Activated CD4-positive, alpha-beta T cell treated with anti-CD3 and anti-CD28 coated beads for 1 hour (primary cell): ENCODE measurements around the gene ANO2.

Experiments
- DNase-seq: peaks from one replicate; pipeline ENCODE4 v3.0.0-alpha.2; 2020

The ANO2 gene

GRCh38 chr12:5768581-5769196 lies 176.4 kb downstream of the ANO2 start:
- DNase-seq = no peak

GRCh38 chr12:5768171-5768570 lies 176.9 kb downstream of the ANO2 start:
- no peak for DNase-seq

DNA sequence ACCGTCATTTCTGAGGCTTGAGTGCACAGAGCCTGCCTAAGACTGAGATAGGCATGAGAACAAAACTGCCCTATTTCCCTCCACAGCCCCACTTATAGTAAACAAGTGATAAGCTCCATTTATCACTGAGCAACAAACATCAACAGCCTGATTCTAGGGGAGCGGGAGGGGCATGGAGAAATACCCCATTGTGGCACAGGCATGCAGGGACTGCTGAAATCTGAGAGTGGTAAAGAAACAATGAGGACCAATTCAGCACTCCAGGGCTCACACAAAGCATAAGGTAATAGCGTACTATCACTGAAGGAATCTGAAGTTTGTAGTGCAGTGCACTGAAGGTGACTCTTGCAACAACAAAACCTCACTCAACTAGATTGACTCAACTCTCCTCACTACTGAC lies 186.7 kb downstream of the ANO2 start:
- no peak for DNase-seq

DNA sequence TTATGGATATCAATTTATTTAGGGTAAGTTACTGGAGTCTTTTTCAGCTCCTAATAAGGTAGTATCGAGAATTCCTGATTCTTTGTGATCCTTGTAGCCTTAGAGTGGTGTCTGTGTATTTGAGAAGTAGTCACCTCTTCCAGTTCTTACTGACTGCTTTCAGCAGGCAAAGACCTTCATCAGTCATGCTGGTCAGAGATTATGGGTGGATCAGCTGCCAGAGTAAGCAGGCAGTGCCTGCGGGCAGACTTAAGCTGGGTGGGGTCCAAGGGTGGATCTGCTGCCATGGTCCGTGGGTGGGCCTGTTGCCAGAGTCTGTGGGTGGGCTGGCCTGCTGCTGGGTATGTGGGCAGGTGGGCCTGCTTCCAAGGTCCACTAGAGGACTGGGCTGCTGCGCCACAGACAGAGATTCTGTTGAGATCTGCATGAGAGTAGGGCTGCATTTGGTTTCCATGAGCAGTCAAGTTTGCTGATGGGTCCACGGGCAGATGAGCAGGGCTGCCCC lies 188.7 kb downstream of the ANO2 start:
- no peak for DNase-seq

GRCh38 chr12:5748027-5748426 lies 197.0 kb downstream of the ANO2 start:
- no peak for DNase-seq

- DNase-seq = no peak
These were observed 198.1 kb downstream of the ANO2 start for GRCh38 chr12:5746917-5747316.

- no peak for DNase-seq
These were observed 198.8 kb downstream of the ANO2 start for GRCh38 chr12:5746036-5746908.

DNA sequence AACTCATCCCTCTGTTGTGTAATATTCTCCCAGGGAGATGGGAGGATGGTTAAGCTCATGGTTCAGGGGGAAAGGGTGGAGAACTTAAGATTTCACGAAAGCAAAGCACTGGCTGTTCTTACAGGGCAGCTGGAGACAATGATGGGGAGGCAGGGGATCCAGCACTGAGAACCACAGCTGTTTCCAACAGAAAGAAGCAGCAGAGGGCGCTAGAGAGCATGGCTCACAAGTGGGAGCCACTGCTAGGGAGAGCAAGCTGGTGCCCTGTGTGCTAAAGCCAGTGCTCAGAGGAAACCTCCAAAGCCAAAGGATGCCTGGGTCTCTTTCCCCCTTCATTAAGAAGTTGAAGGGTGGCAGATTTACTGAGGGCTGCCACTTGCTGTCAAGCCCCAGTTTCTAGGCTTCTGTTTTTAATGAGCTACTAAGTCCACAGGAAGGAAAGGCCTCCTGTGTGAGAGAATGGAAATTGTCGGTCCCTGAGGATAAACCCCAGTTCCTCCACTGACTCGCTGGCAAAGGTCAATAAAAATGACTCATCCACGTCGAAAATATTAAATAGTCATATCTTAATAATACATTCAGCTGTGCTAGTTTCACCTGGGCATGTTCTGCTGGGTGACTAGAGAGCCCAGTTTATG lies 199.7 kb downstream of the ANO2 start:
- no peak for DNase-seq

DNA sequence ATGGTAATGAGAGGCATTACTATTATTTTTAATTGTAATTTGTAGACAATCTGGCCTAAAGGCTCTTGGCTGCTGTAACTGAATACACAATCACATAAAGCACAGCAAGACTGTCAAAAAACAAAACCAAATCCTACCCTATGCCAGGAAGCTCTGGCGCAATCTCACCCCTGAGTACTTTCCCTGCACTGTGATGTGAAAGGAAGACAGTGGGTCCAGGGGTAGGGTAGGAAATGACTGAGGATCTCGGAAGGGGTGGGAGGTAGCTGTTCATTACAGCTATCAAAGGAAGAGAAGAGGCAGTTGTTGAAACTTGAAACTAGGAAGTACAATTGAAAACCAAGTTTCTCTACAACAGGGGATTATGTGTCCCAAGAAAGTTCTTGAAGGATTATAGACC lies 202.8 kb downstream of the ANO2 start:
- DNase-seq = no peak

DNA sequence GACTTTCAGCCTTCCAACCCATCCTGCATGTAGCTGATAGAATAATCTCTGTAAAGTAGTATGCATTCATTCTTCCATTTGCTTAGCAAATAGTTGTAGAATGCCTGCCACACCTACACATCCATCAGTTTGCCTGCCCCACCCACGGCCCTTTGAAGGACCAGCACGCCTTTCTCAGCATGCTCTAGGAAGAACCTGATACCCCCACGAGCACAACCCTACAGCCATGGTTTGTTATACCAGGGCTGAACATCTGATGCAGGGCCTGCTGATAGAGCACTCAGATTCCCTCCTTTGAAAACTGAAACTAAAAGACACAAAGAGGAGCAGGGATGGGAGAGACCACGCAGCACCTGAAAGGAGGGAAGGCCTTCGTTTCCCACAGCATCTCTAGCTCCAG lies 205.1 kb downstream of the ANO2 start:
- no peak for DNase-seq

- DNase-seq = no peak
These were observed 207.3 kb downstream of the ANO2 start for GRCh38 chr12:5737778-5738177.

- DNase-seq = no peak
These were observed 208.5 kb downstream of the ANO2 start for GRCh38 chr12:5736527-5736926.

- no peak for DNase-seq
These were observed 209.0 kb downstream of the ANO2 start for GRCh38 chr12:5736016-5736415.

- no peak for DNase-seq
These were observed 211.1 kb downstream of the ANO2 start for GRCh38 chr12:5733916-5734315.

- DNase-seq = no peak
These were observed 211.8 kb downstream of the ANO2 start for GRCh38 chr12:5733136-5733755.

GRCh38 chr12:5730962-5731361 lies 214.1 kb downstream of the ANO2 start:
- no peak for DNase-seq

DNA sequence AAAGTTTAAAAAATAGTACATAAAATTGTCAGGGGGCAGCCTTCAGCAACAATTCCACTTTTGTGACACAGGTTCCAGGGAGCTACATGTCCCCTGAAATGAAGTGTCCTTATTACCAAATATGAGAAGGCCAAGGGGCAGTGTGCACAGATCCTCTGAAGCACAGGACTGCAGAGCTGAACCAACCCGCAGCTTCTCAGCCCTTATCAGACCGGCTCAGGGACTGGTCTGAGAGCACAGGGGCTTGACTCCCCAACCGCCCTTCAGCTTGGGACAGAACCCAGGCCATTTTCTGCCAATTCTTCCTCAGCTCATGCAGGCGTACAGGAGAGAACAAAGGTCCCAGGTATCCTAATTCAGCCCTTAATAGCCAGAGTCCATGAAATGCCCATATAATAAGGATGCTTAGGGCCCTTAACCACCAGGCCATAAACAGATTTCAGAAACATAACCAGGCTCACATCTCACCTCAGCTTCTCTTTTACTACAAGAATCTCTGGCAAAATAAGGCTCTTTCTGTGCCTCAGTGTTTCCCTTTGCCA lies 221.3 kb downstream of the ANO2 start:
- no peak for DNase-seq

GRCh38 chr12:5723071-5723470 lies 222.0 kb downstream of the ANO2 start:
- DNase-seq = no peak

DNA sequence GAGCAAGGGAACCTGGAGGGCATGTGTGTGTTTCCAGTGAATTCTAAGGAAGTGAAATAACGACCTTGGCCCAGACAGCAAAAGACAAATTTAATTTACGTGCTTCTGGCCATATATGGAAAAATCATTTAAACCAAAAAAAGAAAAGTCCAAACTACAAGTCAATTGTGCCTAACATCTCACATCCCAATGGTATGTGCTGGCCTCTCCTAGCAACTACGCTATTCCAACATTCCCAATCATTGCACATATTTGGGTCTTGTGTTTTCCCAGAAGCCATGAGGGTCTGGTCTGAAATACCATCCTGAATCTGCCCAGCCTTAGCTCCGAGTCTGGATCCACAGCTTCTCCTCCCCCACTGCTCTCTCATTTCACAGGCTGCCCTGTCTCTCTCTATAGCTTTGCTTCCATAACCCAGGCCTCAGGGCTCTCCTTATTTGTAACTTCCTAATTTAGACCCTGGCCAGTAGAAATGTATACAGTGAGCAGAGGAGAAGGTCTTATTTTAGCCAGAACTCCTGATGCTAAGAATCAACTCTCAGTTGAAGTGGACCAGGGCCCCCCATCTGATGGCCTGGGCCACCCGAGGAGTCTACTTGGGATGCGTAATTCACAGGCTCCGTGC lies 224.6 kb downstream of the ANO2 start:
- DNase-seq = no peak

GRCh38 chr12:5718680-5719079 lies 226.4 kb downstream of the ANO2 start:
- DNase-seq = no peak

DNA sequence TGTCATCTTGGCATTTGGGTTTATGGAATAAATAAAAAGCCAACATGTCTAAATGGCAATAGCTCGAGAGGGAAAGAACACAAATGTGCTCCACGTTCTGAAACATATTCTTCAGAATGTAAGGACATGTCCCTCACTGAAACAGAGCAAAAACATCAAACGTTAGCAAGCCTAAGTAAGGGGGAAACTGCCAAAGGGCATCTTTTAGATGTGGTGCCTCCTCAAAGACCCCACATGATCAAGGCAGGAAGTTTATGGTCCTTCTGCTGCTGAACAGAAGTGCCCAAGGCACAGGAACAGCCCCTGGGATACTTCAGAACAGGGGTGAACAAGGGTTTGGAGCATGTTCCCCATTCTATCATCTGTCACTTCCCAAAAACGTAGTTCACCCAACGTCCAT lies 227.0 kb downstream of the ANO2 start:
- no peak for DNase-seq

- DNase-seq = no peak
These were observed 228.1 kb downstream of the ANO2 start for GRCh38 chr12:5716976-5717375.

DNA sequence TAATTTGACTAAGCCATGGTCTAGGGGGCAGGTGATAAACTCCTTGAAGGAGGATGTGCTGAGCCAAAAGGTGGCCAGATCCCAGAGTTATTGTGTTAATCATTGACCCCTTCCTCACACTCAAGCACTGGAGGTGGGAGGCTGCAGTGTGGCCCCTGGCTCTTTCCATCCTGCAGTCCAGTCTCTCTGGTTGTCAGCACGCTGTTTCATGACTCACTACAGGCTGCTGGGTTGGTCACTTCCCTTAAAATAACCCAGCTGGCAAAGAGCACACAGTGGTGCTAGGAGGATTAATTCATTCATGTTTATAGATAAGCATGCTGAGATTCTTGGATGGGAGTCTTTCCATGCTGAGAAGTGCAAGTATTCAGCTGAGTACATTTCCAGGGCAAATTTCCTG lies 228.9 kb downstream of the ANO2 start:
- no peak for DNase-seq
